HUES48 (cell line): Measurements from ENCODE around the gene ANP32A.

Experiments
- H3K27ac ChIP-seq: one replicate; pipeline ENCODE4 v1.7.0; 2013; ENCODE audit warnings: low read depth, low read length, inconsistent platforms
- H3K27me3 ChIP-seq: 2 replicates; pipeline ENCODE4 v1.6.1; 2013; ENCODE audit warnings: mild to moderate bottlenecking, low read length; ENCODE audit not compliant: control insufficient read depth, insufficient read depth
- H3K36me3 ChIP-seq: 2 replicates; pipeline ENCODE4 v1.6.1; 2013; ENCODE audit warnings: low read length; ENCODE audit not compliant: control insufficient read depth, insufficient read depth
- H3K4me1 ChIP-seq: 2 replicates; pipeline ENCODE4 v1.6.1; 2013; ENCODE audit warnings: mild to moderate bottlenecking, low read length; ENCODE audit not compliant: control insufficient read depth, insufficient read depth
- H3K4me3 ChIP-seq: 2 replicates; pipeline ENCODE4 v1.5.1; 2013; ENCODE audit warnings: mild to moderate bottlenecking, low read depth, low read length
- H3K9ac ChIP-seq: 2 replicates; pipeline ENCODE4 v1.6.1; 2013; ENCODE audit warnings: mild to moderate bottlenecking, low read depth, low read length, moderate library complexity
- H3K9me3 ChIP-seq: 2 replicates; pipeline ENCODE4 v1.6.1; 2013; ENCODE audit warnings: low read length; ENCODE audit not compliant: control insufficient read depth, insufficient read depth

The ANP32A gene

GRCh38 chr15:68812069-68812468 is 8.6 kb downstream of the ANP32A start:
- Histone ChIP-seq H3K9me3 (no peaks in the 10 kb centered on the region), H3K27me3 (peaks cover 5% of the 10 kb centered on the region; the same call in 1 of the 2 replicates), H3K4me3 (no peak overlapping the region), H3K27ac (no peak overlapping the region), H3K4me1 (peaks cover 51% of the 10 kb centered on the region), H3K36me3 (peaks cover 11% of the 10 kb centered on the region; the same call in 1 of the 2 replicates), H3K9ac (no peak overlapping the region)

- H3K4me1 ChIP-seq = peaks cover 26% of the 10 kb centered on the region
- H3K27me3 ChIP-seq = no peaks in the 10 kb centered on the region
- peaks cover 13% of the 10 kb centered on the region; the same call in 1 of the 2 replicates for H3K36me3 ChIP-seq
- H3K9ac ChIP-seq = no peak overlapping the region
- no peak overlapping the region for H3K4me3 ChIP-seq
- H3K9me3 ChIP-seq = no peaks in the 10 kb centered on the region
- H3K27ac ChIP-seq = no peak overlapping the region
Observed at GRCh38 chr15:68809517-68809916, 11.2 kb downstream of the ANP32A start.

- Histone ChIP-seq H3K27ac (no peak overlapping the region), H3K4me1 (peaks cover 25% of the 10 kb centered on the region), H3K9ac (no peak overlapping the region), H3K36me3 (peaks cover 13% of the 10 kb centered on the region; the same call in 1 of the 2 replicates), H3K4me3 (no peak overlapping the region), H3K9me3 (no peaks in the 10 kb centered on the region), H3K27me3 (no peaks in the 10 kb centered on the region)
Observed at GRCh38 chr15:68808770-68809169, 11.9 kb downstream of the ANP32A start.

- no peak overlapping the region for H3K27ac ChIP-seq
- no peak overlapping the region for H3K9ac ChIP-seq
Observed at GRCh38 chr15:68808091-68808490, 12.6 kb downstream of the ANP32A start.

GRCh38 chr15:68807249-68807648 is 13.4 kb downstream of the ANP32A start:
- Histone ChIP-seq H3K36me3 (peaks cover 13% of the 10 kb centered on the region), H3K27me3 (no peaks in the 10 kb centered on the region), H3K4me1 (peaks cover 16% of the 10 kb centered on the region), H3K27ac (no peak overlapping the region), H3K4me3 (no peak overlapping the region), H3K9ac (no peak overlapping the region), H3K9me3 (no peaks in the 10 kb centered on the region)

More at GRCh38 chr15:68808091-68808490, 12.6 kb downstream of the ANP32A start:
- H3K36me3 ChIP-seq = peaks cover 13% of the 10 kb centered on the region
- no peaks in the 10 kb centered on the region for H3K9me3 ChIP-seq
- no peak overlapping the region for H3K4me3 ChIP-seq
- no peaks in the 10 kb centered on the region for H3K27me3 ChIP-seq
- peaks cover 19% of the 10 kb centered on the region for H3K4me1 ChIP-seq

GRCh38 chr15:68806220-68807060 is 14.3 kb downstream of the ANP32A start:
- Histone ChIP-seq H3K36me3 (peaks cover 13% of the 10 kb centered on the region), H3K4me1 (peaks cover 15% of the 10 kb centered on the region)

GRCh38 chr15:68802373-68802772 is 18.3 kb downstream of the ANP32A start:
- Histone ChIP-seq H3K36me3 (peaks cover 8% of the 10 kb centered on the region), H3K27me3 (no peaks in the 10 kb centered on the region), H3K4me3 (no peak overlapping the region), H3K9ac (no peak overlapping the region), H3K9me3 (no peaks in the 10 kb centered on the region), H3K27ac (no peak overlapping the region), H3K4me1 (peaks cover under 1% of the 10 kb centered on the region)

More at GRCh38 chr15:68806220-68807060, 14.3 kb downstream of the ANP32A start:
- no peaks in the 10 kb centered on the region for H3K9me3 ChIP-seq
- H3K4me3 ChIP-seq = no peak overlapping the region
- H3K9ac ChIP-seq = no peak overlapping the region
- H3K27me3 ChIP-seq = no peaks in the 10 kb centered on the region
- H3K27ac ChIP-seq = no peak overlapping the region

GRCh38 chr15:68801572-68802148 is 19.0 kb downstream of the ANP32A start:
- Histone ChIP-seq H3K4me3 (no peak overlapping the region), H3K27ac (no peak overlapping the region), H3K36me3 (peaks cover 6% of the 10 kb centered on the region), H3K9ac (no peak overlapping the region), H3K27me3 (no peaks in the 10 kb centered on the region), H3K9me3 (no peaks in the 10 kb centered on the region), H3K4me1 (no peaks in the 10 kb centered on the region; the same call in none of the 2 replicates)

GRCh38 chr15:68800875-68801274 is 19.8 kb downstream of the ANP32A start:
- H3K4me1 ChIP-seq = peaks cover 3% of the 10 kb centered on the region

GRCh38 chr15:68798346-68799094 is 22.2 kb downstream of the ANP32A start:
- Histone ChIP-seq H3K4me3 (no peak overlapping the region), H3K36me3 (peaks cover 9% of the 10 kb centered on the region), H3K9ac (no peak overlapping the region), H3K27me3 (no peaks in the 10 kb centered on the region), H3K9me3 (no peaks in the 10 kb centered on the region), H3K4me1 (peaks cover 25% of the 10 kb centered on the region), H3K27ac (no peak overlapping the region)

More at GRCh38 chr15:68800875-68801274, 19.8 kb downstream of the ANP32A start:
- Histone ChIP-seq H3K27me3 (no peaks in the 10 kb centered on the region), H3K9me3 (no peaks in the 10 kb centered on the region), H3K27ac (no peak overlapping the region), H3K36me3 (peaks cover 6% of the 10 kb centered on the region), H3K9ac (no peak overlapping the region), H3K4me3 (no peak overlapping the region)
